Hair follicle dermal papilla cell (primary cell): ENCODE measurements around the gene HSFY1. TPM values are rescaled to one million over a fixed set of nuclear protein-coding genes. Genes with fewer than 3 reads are reported as not detected.

Experiments used
- small RNA-seq: library from RNA; depleted of rRNA; stranded (forward); fragments of <200 nt; gene quantifications from one replicate; pipeline ENCODE3, GENCODE V24; 2012
- total RNA-seq: library from RNA; depleted of rRNA; stranded (reverse); fragments of >200 nt; gene quantifications from 2 replicates; pipeline ENCODE4 v1.2.3, GENCODE V29; 2012

HSFY1 gene
- not detected in 2 replicates for total RNA-seq

DNA sequence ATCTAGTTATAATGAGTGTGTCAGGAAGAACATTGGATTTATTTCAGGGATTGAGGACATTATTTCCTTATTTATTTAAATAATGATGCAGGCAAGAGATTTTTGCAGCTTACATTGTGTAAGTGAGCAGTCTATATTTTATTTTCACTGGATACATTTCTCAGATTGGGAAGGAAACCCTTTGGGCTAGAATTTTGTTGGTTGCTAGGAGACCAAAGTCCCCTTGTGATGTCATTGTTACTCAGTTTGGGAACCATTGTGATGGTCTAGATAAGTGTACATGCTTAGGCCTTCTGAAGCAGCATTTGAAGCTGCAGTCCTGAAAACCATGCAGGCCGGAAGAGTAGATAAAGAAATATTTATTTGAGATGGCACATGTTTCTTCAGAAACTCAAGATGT, at the start of gene HSFY1:
Gene HSFY1, plus strand, starts transcription at position 301 of the 400 bp plus-strand sequence. Its CDS starts 68 bp downstream, at position 369.

Small RNA genes lying within 50 kb of the gene (small RNA-seq; reads per million reads assigned to genes)
- gene GPM6BP1 (not detected), gene PRYP5 (not detected)

Other genes starting within 250 kb of the HSFY1 start
- not detected in 2 replicates for gene HSFY2, start 227.0 kb downstream of the HSFY1 start, total RNA-seq